Mononuclear cell (primary cell): ENCODE measurements around the gene C7orf57. TPM values are rescaled to one million over a fixed set of nuclear protein-coding genes. Genes with fewer than 3 reads are reported as not detected.
"Not testable (repeated sequence)": the region's sequence is repeated elsewhere in the genome, so short reads cannot be mapped to it uniquely, and the experiment has no call there.

Source experiments
- H3K27me3 ChIP-seq: 2 replicates; pipeline ENCODE4 v1.6.0; 2011; ENCODE audit warnings: low read length, control low read depth; ENCODE audit not compliant: insufficient read depth
- H3K4me1 ChIP-seq: 2 replicates; pipeline ENCODE4 v1.5.1; 2011; ENCODE audit warnings: mild to moderate bottlenecking, low read length, control low read depth; ENCODE audit not compliant: insufficient read depth
- H3K4me3 ChIP-seq: 2 replicates; pipeline ENCODE4 v1.5.1; 2011; ENCODE audit warnings: mild to moderate bottlenecking, low read length, moderate library complexity
- H3K9me3 ChIP-seq: 2 replicates; pipeline ENCODE4 v1.5.1; 2011; ENCODE audit warnings: low read depth, mild to moderate bottlenecking, control low read depth, low read length
- total RNA-seq: library from RNA; depleted of rRNA; stranded (reverse); fragments of >200 nt; gene quantifications from one replicate; pipeline ENCODE4 v1.2.3, GENCODE V29; 2012

C7orf57 gene
- total RNA-seq, result not detected

GRCh38 chr7:48035301-48035966, at the start of gene C7orf57:
Gene C7orf57, plus strand, starts transcription at chr7:48035543. Its CDS starts 766 bp downstream, at chr7:48036309.
- Histone ChIP-seq H3K9me3 (no peaks in the 10 kb centered on the region), H3K27me3 (peaks cover 64% of the 10 kb centered on the region), H3K4me3 (peak within 1 kb of the TSS; percentile 31), H3K4me1 (peaks cover 9% of the 10 kb centered on the region)

- H3K9me3 ChIP-seq, result no peaks in the 10 kb centered on the region
- peaks cover 13% of the 10 kb centered on the region for H3K4me1 ChIP-seq
- H3K4me3 ChIP-seq, result no peak overlapping the region
- no peaks in the 10 kb centered on the region for H3K27me3 ChIP-seq
These were observed 46.6 kb upstream of the C7orf57 start for GRCh38 chr7:47988496-47989386.

GRCh38 chr7:47989607-47990400, 45.5 kb upstream of the C7orf57 start:
- not testable (repeated sequence) for H3K9me3 ChIP-seq

GRCh38 chr7:47990592-47990991, 44.8 kb upstream of the C7orf57 start:
- Histone ChIP-seq H3K9me3 (no peaks in the 10 kb centered on the region), H3K4me1 (peaks cover 13% of the 10 kb centered on the region), H3K4me3 (no peak overlapping the region), H3K27me3 (no peaks in the 10 kb centered on the region)

More at GRCh38 chr7:47989607-47990400, 45.5 kb upstream of the C7orf57 start:
- H3K27me3 ChIP-seq, H3K4me3 ChIP-seq: not testable (repeated sequence)
- peaks cover 13% of the 10 kb centered on the region for H3K4me1 ChIP-seq

GRCh38 chr7:47991270-47991669, 44.1 kb upstream of the C7orf57 start:
- peaks cover 13% of the 10 kb centered on the region for H3K4me1 ChIP-seq
- H3K4me3 ChIP-seq, result no peak overlapping the region
- H3K9me3 ChIP-seq, result no peaks in the 10 kb centered on the region
- no peaks in the 10 kb centered on the region for H3K27me3 ChIP-seq

GRCh38 chr7:47991741-47992311, 43.5 kb upstream of the C7orf57 start:
- Histone ChIP-seq H3K9me3 (no peaks in the 10 kb centered on the region), H3K4me1 (peaks cover 13% of the 10 kb centered on the region), H3K27me3 (no peaks in the 10 kb centered on the region), H3K4me3 (peak overlapping the region; percentile 50)

GRCh38 chr7:47992446-47992845, 42.9 kb upstream of the C7orf57 start:
- Histone ChIP-seq H3K9me3 (no peaks in the 10 kb centered on the region), H3K4me1 (peaks cover 13% of the 10 kb centered on the region), H3K27me3 (no peaks in the 10 kb centered on the region), H3K4me3 (peak overlapping the region; percentile 50)

- Histone ChIP-seq H3K4me1 (no peaks in the 10 kb centered on the region), H3K27me3 (no peaks in the 10 kb centered on the region), H3K4me3 (no peak overlapping the region), H3K9me3 (no peaks in the 10 kb centered on the region)
These were observed 35.9 kb upstream of the C7orf57 start for GRCh38 chr7:47999413-47999812.

- H3K27me3 ChIP-seq, H3K4me1 ChIP-seq, H3K9me3 ChIP-seq: not testable (repeated sequence)
These were observed 35.2 kb upstream of the C7orf57 start for GRCh38 chr7:48000164-48000563.

GRCh38 chr7:48004032-48004431, 31.3 kb upstream of the C7orf57 start:
- Histone ChIP-seq H3K4me3 (no peak overlapping the region), H3K9me3 (no peaks in the 10 kb centered on the region), H3K4me1 (no peaks in the 10 kb centered on the region), H3K27me3 (no peaks in the 10 kb centered on the region)

More at GRCh38 chr7:48000164-48000563, 35.2 kb upstream of the C7orf57 start:
- H3K4me3 ChIP-seq, result not testable (repeated sequence)

GRCh38 chr7:48004638-48005037, 30.7 kb upstream of the C7orf57 start:
- H3K9me3 ChIP-seq, result no peaks in the 10 kb centered on the region
- no peaks in the 10 kb centered on the region for H3K4me1 ChIP-seq
- no peaks in the 10 kb centered on the region for H3K27me3 ChIP-seq
- no peak overlapping the region for H3K4me3 ChIP-seq

GRCh38 chr7:48006866-48007265, 28.5 kb upstream of the C7orf57 start:
- peaks cover 8% of the 10 kb centered on the region for H3K4me1 ChIP-seq
- no peaks in the 10 kb centered on the region for H3K9me3 ChIP-seq
- no peaks in the 10 kb centered on the region for H3K27me3 ChIP-seq
- no peak overlapping the region for H3K4me3 ChIP-seq

GRCh38 chr7:48009257-48009656, 26.1 kb upstream of the C7orf57 start:
- no peak overlapping the region for H3K4me3 ChIP-seq
- no peaks in the 10 kb centered on the region for H3K9me3 ChIP-seq
- no peaks in the 10 kb centered on the region for H3K27me3 ChIP-seq
- peaks cover 11% of the 10 kb centered on the region for H3K4me1 ChIP-seq

GRCh38 chr7:48009954-48010353, 25.4 kb upstream of the C7orf57 start:
- Histone ChIP-seq H3K4me3 (no peak overlapping the region), H3K4me1 (peaks cover 11% of the 10 kb centered on the region), H3K9me3 (no peaks in the 10 kb centered on the region), H3K27me3 (no peaks in the 10 kb centered on the region)
